AG09309 (cell line): Measurements from ENCODE around the gene USPL1.

Experiments
- DNase-seq: peaks from one replicate; pipeline ENCODE4 v3.0.0-alpha.2; 2010; ENCODE audit warnings: low read depth
- H3K4me3 ChIP-seq: 2 replicates; pipeline ENCODE4 v1.5.1; 2011; ENCODE audit warnings: mild to moderate bottlenecking, low read depth, low read length, moderate library complexity; ENCODE audit not compliant: control insufficient read depth
- TF ChIP-seq, protein P1 (sequence below): IDR thresholded peaks from 2 replicates; pipeline ENCODE4 v1.5.1; 2011; ENCODE audit warnings: mild to moderate bottlenecking, low read depth, low read length, inconsistent platforms; ENCODE audit not compliant: insufficient read depth, control insufficient read depth; ENCODE audit errors: missing control alignments

USPL1 gene

DNA sequence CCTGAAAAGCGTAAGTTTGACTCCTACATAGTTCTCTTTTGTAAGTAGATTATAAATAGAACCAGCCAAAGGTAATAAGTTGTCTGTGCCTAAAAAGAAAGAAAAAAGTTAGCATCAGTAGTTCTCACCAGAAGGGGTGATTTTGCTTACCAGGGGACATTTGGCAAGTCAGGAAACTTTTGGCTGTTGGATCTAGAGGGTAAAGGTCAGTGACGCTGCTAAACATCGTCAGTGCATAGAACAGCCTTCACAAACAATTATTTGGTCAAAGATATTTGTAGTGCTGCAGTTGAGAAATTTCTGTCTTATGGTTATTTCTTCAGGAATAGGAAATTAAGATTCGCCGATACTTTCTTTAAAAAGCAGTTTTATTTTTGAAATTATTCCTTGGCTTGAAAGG, 2.0 kb downstream of the USPL1 start:
- TF ChIP-seq, protein P1, sequence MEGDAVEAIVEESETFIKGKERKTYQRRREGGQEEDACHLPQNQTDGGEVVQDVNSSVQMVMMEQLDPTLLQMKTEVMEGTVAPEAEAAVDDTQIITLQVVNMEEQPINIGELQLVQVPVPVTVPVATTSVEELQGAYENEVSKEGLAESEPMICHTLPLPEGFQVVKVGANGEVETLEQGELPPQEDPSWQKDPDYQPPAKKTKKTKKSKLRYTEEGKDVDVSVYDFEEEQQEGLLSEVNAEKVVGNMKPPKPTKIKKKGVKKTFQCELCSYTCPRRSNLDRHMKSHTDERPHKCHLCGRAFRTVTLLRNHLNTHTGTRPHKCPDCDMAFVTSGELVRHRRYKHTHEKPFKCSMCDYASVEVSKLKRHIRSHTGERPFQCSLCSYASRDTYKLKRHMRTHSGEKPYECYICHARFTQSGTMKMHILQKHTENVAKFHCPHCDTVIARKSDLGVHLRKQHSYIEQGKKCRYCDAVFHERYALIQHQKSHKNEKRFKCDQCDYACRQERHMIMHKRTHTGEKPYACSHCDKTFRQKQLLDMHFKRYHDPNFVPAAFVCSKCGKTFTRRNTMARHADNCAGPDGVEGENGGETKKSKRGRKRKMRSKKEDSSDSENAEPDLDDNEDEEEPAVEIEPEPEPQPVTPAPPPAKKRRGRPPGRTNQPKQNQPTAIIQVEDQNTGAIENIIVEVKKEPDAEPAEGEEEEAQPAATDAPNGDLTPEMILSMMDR: no peak
- no peak for DNase-seq
- H3K4me3 ChIP-seq: peak overlapping the region; percentile 24

DNA sequence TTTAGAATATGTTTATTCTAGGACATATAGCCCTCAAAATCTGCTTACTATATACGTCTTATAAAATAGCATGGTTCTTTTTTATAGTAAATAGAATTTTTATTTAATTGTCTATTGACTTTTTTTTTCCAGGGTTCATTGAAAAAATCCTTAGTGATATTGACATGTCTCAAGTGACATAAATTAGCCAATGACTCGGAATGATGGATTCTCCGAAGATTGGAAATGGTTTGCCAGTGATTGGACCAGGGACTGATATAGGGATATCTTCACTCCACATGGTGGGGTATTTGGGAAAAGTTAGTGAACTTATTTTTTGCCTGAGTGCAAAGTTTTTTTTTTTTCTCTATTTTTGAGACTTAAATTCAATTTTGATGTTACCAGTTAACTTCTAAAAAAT, 3.2 kb downstream of the USPL1 start:
- H3K4me3 ChIP-seq: no peak overlapping the region
- no peak for DNase-seq
- TF ChIP-seq, protein P1: no peak

GRCh38 chr13:30622551-30622950, 4.8 kb downstream of the USPL1 start:
- no peak overlapping the region for H3K4me3 ChIP-seq
- TF ChIP-seq, protein P1: no peak
- DNase-seq: no peak

GRCh38 chr13:30623392-30623791, 5.7 kb downstream of the USPL1 start:
- TF ChIP-seq, protein P1: no peak
- no peak overlapping the region for H3K4me3 ChIP-seq
- DNase-seq: no peak

DNA sequence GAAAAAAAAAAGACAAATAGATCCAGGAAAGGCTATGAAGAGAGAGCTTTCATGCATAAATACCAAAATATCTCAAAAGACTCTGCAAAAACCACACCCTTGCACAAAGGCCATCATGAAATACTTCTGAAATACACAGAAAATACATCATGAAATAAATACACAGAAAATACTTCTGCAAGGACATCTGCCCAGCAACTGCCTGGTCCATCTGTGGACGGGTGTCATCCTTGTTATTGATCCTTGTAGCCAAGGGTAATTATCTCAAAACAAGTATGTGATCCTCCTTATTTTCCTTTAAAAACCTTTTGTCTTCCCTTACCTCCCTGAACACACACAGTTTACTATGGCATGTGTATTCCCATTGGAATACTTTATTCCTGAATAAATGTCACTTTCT, 6.9 kb downstream of the USPL1 start:
- no peak for DNase-seq
- TF ChIP-seq, protein P1: no peak
- no peak overlapping the region for H3K4me3 ChIP-seq

DNA sequence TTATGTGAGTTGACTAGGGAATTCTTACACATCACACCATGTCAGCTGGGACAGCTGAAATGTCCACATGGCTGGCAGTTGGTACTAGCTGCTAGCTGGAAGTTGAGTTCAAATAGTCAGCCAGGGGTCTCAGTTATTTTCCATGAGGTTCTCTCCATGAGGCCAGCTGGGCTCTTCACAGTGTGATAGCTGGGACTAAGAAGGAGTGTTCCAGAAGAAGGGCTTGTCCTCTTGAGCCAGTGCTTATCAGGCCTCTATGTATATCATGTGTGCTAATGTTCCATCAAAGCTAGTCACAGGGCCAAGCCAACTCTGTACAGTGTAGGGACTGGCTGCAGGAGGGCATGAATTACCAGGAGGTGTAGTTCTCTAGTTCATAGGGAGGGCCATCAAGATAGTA, 11.8 kb downstream of the USPL1 start:
- H3K4me3 ChIP-seq: no peak overlapping the region
- TF ChIP-seq, protein P1: no peak
- DNase-seq: no peak

DNA sequence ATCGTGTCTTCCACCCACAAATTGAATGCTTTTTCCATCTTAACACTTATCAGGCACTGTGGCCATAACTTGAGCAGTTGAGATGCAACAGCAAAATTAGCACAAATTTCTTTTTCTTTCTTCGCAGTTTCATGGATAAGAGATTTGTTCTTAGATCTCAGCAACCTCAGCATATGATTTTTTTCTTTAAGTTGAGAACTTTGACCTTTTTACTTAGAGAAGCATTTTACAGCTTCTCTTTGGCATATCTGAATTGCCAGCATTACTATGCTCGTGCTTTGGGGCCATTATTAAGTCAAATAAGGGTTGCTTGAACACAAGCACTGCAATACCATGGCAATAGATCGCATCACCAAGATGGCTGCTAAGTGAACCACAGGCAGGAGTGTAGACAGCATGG, 16.1 kb downstream of the USPL1 start:
- H3K4me3 ChIP-seq: no peak overlapping the region
- no peak for DNase-seq
- TF ChIP-seq, protein P1: no peak
